Inflammatory macrophage treated with lipopolysaccharide for 4 hours (primary cell): ENCODE results near the gene IFI35.
"Not testable (repeated sequence)": the region's sequence is repeated elsewhere in the genome, so short reads cannot be mapped to it uniquely, and the experiment has no call there.

Experiments used
- DNase-seq: peaks from one replicate; pipeline ENCODE4 v3.0.0-alpha.2; 2020

Gene IFI35

GRCh38 chr17:42997984-42998938, 8.3 kb upstream of the IFI35 start, which contains the start of gene RPL27:
TSS of gene RPL27 (plus strand) at chr17:42998419. CDS start at chr17:42998751, 332 bp downstream.
- peak; percentile 100 for DNase-seq

- DNase-seq: no peak
Measured at GRCh38 chr17:42999003-42999525, 7.5 kb upstream of the IFI35 start.

- DNase-seq: not testable (repeated sequence)
Measured at GRCh38 chr17:43000894-43001293, 5.7 kb upstream of the IFI35 start.

GRCh38 chr17:43003542-43004172, 2.9 kb upstream of the IFI35 start:
- DNase-seq: no peak

GRCh38 chr17:43010667-43011308, 4.2 kb downstream of the IFI35 start:
- no peak for DNase-seq

- DNase-seq: no peak
Measured at GRCh38 chr17:43011728-43012472, 5.3 kb downstream of the IFI35 start.

- no peak for DNase-seq
Measured at GRCh38 chr17:43013296-43013695, 6.7 kb downstream of the IFI35 start.

- no peak for DNase-seq
Measured at GRCh38 chr17:43014020-43014648, 7.5 kb downstream of the IFI35 start.

GRCh38 chr17:43014649-43015542, 8.3 kb downstream of the IFI35 start:
- DNase-seq: no peak

GRCh38 chr17:43015579-43015978, 9.0 kb downstream of the IFI35 start:
- DNase-seq: no peak

- no peak for DNase-seq
Measured at GRCh38 chr17:43016216-43016615, 9.6 kb downstream of the IFI35 start.

GRCh38 chr17:43018008-43018853, 11.6 kb downstream of the IFI35 start:
- peak; percentile 46 for DNase-seq

- peak; percentile 50 for DNase-seq
Measured at GRCh38 chr17:43018932-43019331, 12.3 kb downstream of the IFI35 start.

GRCh38 chr17:43019418-43019817, 12.8 kb downstream of the IFI35 start:
- DNase-seq: no peak

- DNase-seq: no peak
Measured at GRCh38 chr17:43020030-43020621, 13.5 kb downstream of the IFI35 start.

GRCh38 chr17:43020789-43021740, 14.5 kb downstream of the IFI35 start:
- peak; percentile 82 for DNase-seq

- peak; percentile 76 for DNase-seq
Measured at GRCh38 chr17:43021741-43022512, 15.3 kb downstream of the IFI35 start, which contains the start of gene VAT1. TSS of gene VAT1 (minus strand) at chr17:43022385. CDS start at chr17:43022322, 63 bp downstream.
